Mucosa of stomach (tissue), 1 donor: ENCODE results near the gene GFPT1.
A peak's percentile ranks its signal among the peaks of the same experiment; 100 is the strongest.
"Not testable (repeated sequence)": the region's sequence is repeated elsewhere in the genome, so short reads cannot be mapped to it uniquely, and the experiment has no call there.

Source experiments
- H3K27me3 ChIP-seq: one replicate; pipeline ENCODE4 v1.7.0; 2013; ENCODE audit warnings: mild to moderate bottlenecking, low read length; ENCODE audit not compliant: control insufficient read depth, insufficient read depth
- H3K36me3 ChIP-seq: one replicate; pipeline ENCODE4 v1.7.0; 2013; ENCODE audit warnings: low read length; ENCODE audit not compliant: control insufficient read depth, insufficient read depth
- H3K4me1 ChIP-seq: one replicate; pipeline ENCODE4 v1.7.0; 2013; ENCODE audit warnings: mild to moderate bottlenecking, low read length; ENCODE audit not compliant: control insufficient read depth, insufficient read depth
- H3K4me3 ChIP-seq: one replicate; pipeline ENCODE4 v1.7.0; 2013; ENCODE audit warnings: low read length
- H3K9ac ChIP-seq: one replicate; pipeline ENCODE4 v1.7.0; 2013; ENCODE audit warnings: mild to moderate bottlenecking, low read length, moderate library complexity
- H3K9me3 ChIP-seq: one replicate; pipeline ENCODE4 v1.7.0; 2013; ENCODE audit warnings: mild to moderate bottlenecking, low read length, moderate library complexity; ENCODE audit not compliant: control insufficient read depth
- donor health status: Pancreatic carcinoma.

Gene GFPT1

GRCh38 chr2:69386789-69387734, at the start of gene GFPT1:
Gene GFPT1, minus strand, starts transcription at chr2:69387227. Its CDS starts 156 bp downstream, at chr2:69387071.
- H3K9ac ChIP-seq: peak within 1 kb of the TSS; percentile 90
- no peaks in the 10 kb centered on the region for H3K9me3 ChIP-seq
- no peaks in the 10 kb centered on the region for H3K36me3 ChIP-seq
- H3K4me1 ChIP-seq: peaks cover 28% of the 10 kb centered on the region
- no peaks in the 10 kb centered on the region for H3K27me3 ChIP-seq
- peak within 1 kb of the TSS; percentile 40 for H3K4me3 ChIP-seq

- Histone ChIP-seq H3K9me3 (no peaks in the 10 kb centered on the region), H3K4me1 (peaks cover 31% of the 10 kb centered on the region), H3K4me3 (peak overlapping the region; percentile 28), H3K9ac (peak overlapping the region; percentile 85), H3K36me3 (no peaks in the 10 kb centered on the region), H3K27me3 (no peaks in the 10 kb centered on the region)
Observed at GRCh38 chr2:69436596-69436937, 49.5 kb upstream of the GFPT1 start.

- Histone ChIP-seq H3K4me1 (peaks cover 33% of the 10 kb centered on the region), H3K9ac (no peak overlapping the region), H3K27me3 (no peaks in the 10 kb centered on the region), H3K4me3 (no peak overlapping the region), H3K36me3 (no peaks in the 10 kb centered on the region), H3K9me3 (no peaks in the 10 kb centered on the region)
Observed at GRCh38 chr2:69434753-69435152, 47.7 kb upstream of the GFPT1 start.

- H3K36me3 ChIP-seq: no peaks in the 10 kb centered on the region
- no peak overlapping the region for H3K9ac ChIP-seq
- H3K4me1 ChIP-seq: peaks cover 11% of the 10 kb centered on the region
- H3K27me3 ChIP-seq: no peaks in the 10 kb centered on the region
- no peak overlapping the region for H3K4me3 ChIP-seq
- H3K9me3 ChIP-seq: no peaks in the 10 kb centered on the region
Observed at GRCh38 chr2:69429491-69430183, 42.6 kb upstream of the GFPT1 start.

- H3K27me3 ChIP-seq: no peaks in the 10 kb centered on the region
- H3K4me3 ChIP-seq: no peak overlapping the region
- H3K9ac ChIP-seq: no peak overlapping the region
- H3K9me3 ChIP-seq: no peaks in the 10 kb centered on the region
- no peaks in the 10 kb centered on the region for H3K36me3 ChIP-seq
- peaks cover 7% of the 10 kb centered on the region for H3K4me1 ChIP-seq
Observed at GRCh38 chr2:69428981-69429380, 42.0 kb upstream of the GFPT1 start.

- Histone ChIP-seq H3K36me3 (no peaks in the 10 kb centered on the region), H3K4me3 (no peak overlapping the region), H3K9me3 (no peaks in the 10 kb centered on the region), H3K9ac (no peak overlapping the region), H3K27me3 (no peaks in the 10 kb centered on the region), H3K4me1 (no peaks in the 10 kb centered on the region)
Observed at GRCh38 chr2:69424419-69424818, 37.4 kb upstream of the GFPT1 start.

- Histone ChIP-seq H3K4me3 (no peak overlapping the region), H3K9me3 (no peaks in the 10 kb centered on the region), H3K36me3 (no peaks in the 10 kb centered on the region), H3K4me1 (no peaks in the 10 kb centered on the region), H3K9ac (no peak overlapping the region), H3K27me3 (no peaks in the 10 kb centered on the region)
Observed at GRCh38 chr2:69422198-69422597, 35.2 kb upstream of the GFPT1 start.

GRCh38 chr2:69419111-69419510, 32.1 kb upstream of the GFPT1 start:
- not testable (repeated sequence) for H3K27me3 ChIP-seq, H3K36me3 ChIP-seq, H3K4me1 ChIP-seq, H3K9me3 ChIP-seq, H3K4me3 ChIP-seq, H3K9ac ChIP-seq

- Histone ChIP-seq H3K36me3 (no peaks in the 10 kb centered on the region), H3K4me3 (no peak overlapping the region), H3K4me1 (no peaks in the 10 kb centered on the region), H3K27me3 (no peaks in the 10 kb centered on the region), H3K9me3 (no peaks in the 10 kb centered on the region), H3K9ac (no peak overlapping the region)
Observed at GRCh38 chr2:69416147-69416546, 29.1 kb upstream of the GFPT1 start.

- Histone ChIP-seq H3K9ac (no peak overlapping the region), H3K36me3 (no peaks in the 10 kb centered on the region), H3K4me1 (no peaks in the 10 kb centered on the region), H3K27me3 (no peaks in the 10 kb centered on the region), H3K9me3 (no peaks in the 10 kb centered on the region), H3K4me3 (no peak overlapping the region)
Observed at GRCh38 chr2:69411120-69411519, 24.1 kb upstream of the GFPT1 start.

GRCh38 chr2:69405306-69405705, 18.3 kb upstream of the GFPT1 start:
- Histone ChIP-seq H3K4me1 (no peaks in the 10 kb centered on the region), H3K9me3 (no peaks in the 10 kb centered on the region), H3K36me3 (no peaks in the 10 kb centered on the region), H3K9ac (no peak overlapping the region), H3K4me3 (no peak overlapping the region), H3K27me3 (no peaks in the 10 kb centered on the region)

GRCh38 chr2:69400121-69400520, 13.1 kb upstream of the GFPT1 start:
- H3K27me3 ChIP-seq: no peaks in the 10 kb centered on the region
- H3K4me3 ChIP-seq: no peak overlapping the region
- peaks cover 4% of the 10 kb centered on the region for H3K4me1 ChIP-seq
- no peaks in the 10 kb centered on the region for H3K9me3 ChIP-seq
- H3K36me3 ChIP-seq: no peaks in the 10 kb centered on the region
- H3K9ac ChIP-seq: no peak overlapping the region
